H1 (cell line): ENCODE results near the gene DNAJC22.

Experiments
- EP300 ChIP-seq, 2 experiments: IDR thresholded peaks; 1 replicate in 1 of 2; 2 replicates in 1 of 2; pipeline ENCODE4 v1.6.1; 2011 to 2012; ENCODE audit warnings: low read depth in 2 of 2, low read length in 2 of 2, mild to moderate bottlenecking in 2 of 2, borderline replicate concordance in 1 of 2, inconsistent platforms in 1 of 2, moderate library complexity in 1 of 2
- SP2 ChIP-seq: IDR thresholded peaks from 2 replicates; pipeline ENCODE4 v1.6.1; 2012; ENCODE audit warnings: mild to moderate bottlenecking, low read length, inconsistent platforms
- TF ChIP-seq, protein P1 (sequence below): IDR thresholded peaks from 2 replicates; pipeline ENCODE4 v1.6.1; 2011; ENCODE audit warnings: low read length, improper control_type of control experiment

DNA sequence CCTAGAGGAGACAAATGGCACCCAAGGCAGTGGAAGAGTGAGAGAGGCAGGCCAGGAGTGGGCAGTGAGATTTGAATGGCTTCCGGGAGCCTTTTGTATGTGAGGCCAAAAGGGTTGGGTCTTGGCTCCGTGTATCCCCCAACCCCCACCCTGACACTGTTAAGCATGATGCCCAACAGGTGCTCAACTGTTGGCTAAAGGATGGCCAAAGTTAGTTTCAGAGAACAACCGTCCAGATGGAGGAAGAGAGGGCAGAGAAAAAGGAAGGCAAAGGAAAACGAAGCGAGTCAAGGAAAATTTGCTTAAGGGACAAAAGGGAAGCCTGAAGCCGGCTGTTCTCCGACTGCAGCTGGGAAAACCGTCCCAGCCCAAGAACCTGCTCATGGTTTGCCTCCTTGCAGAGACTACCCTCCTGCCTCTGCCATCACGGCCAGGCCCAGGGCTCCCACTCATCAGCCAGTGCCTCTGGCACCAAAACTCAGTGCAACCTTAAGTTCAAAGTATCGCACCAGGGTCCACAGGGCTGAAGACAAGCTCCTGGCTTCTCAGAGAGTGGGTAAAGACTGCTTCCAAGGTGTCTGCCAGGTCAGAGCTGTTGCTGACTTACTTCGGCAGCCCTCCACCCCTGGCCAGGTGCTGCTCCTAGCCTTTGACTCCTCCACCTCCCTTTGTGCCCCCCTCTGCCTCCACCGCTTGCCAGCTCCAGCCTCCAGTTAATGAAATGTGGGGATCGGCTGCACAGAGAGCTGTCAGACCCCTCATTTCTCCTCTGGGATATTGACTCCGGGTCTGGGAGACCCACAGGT, 5.5 kb upstream of the DNAJC22 start:
- TF ChIP-seq SP2 = no peak
- TF ChIP-seq, protein P1, sequence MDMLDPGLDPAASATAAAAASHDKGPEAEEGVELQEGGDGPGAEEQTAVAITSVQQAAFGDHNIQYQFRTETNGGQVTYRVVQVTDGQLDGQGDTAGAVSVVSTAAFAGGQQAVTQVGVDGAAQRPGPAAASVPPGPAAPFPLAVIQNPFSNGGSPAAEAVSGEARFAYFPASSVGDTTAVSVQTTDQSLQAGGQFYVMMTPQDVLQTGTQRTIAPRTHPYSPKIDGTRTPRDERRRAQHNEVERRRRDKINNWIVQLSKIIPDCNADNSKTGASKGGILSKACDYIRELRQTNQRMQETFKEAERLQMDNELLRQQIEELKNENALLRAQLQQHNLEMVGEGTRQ = no peak
- no peak for TF ChIP-seq EP300 (IDR thresholded peaks at IDR 0.05; ENCODE audit: borderline replicate concordance in 1 of 2, low read depth in 2 of 2, low read length in 2 of 2)
